ENCODE results near the gene CNDP1. TPM values are rescaled to one million over a fixed set of nuclear protein-coding genes. Genes with fewer than 3 reads are reported as not detected.
A peak's percentile ranks its signal among the peaks of the same experiment; 100 is the strongest.

CNDP1 gene
- total and polyA plus RNA-seq, 2 donors (not counting 1 experiment from before 2014, with no cell fraction given): 0.19 to 0.57 TPM

GRCh38 chr18:74501386-74501785 lies 32.9 kb upstream of the CNDP1 start:
- CTCF ChIA-PET: no interaction called here
- Histone ChIP-seq H3K4me2 (replicated peaks; ENCODE audit: low read depth, low read length, poor library complexity, severe bottlenecking) (peak overlapping the region; percentile 54), H3K27me3 (replicated peaks in 1 of 4; ENCODE audit: control extremely low read depth in 1 of 4, control insufficient read depth in 3 of 4, insufficient read depth in 4 of 4, low read length in 3 of 4) (no peaks in the 10 kb centered on the region), H4K20me1 (ENCODE audit: control insufficient read depth, insufficient read depth, low read length, poor library complexity, severe bottlenecking) (peaks cover 18% of the 10 kb centered on the region), H3K4me1 (ENCODE audit: control insufficient read depth in 2 of 2, insufficient read depth in 2 of 2, low read length in 2 of 2) (peaks cover 43 to 56% of the 10 kb centered on the region in 2 donors), H3K79me2 (ENCODE audit: control insufficient read depth, insufficient read depth, low read length) (peaks cover 58% of the 10 kb centered on the region), H3K36me3 (replicated peaks in 1 of 2; ENCODE audit: control extremely low read depth in 1 of 2, control insufficient read depth in 1 of 2, extremely low read depth in 1 of 2, insufficient read depth in 2 of 2, low read length in 1 of 2) (peaks cover 2 to 53% of the 10 kb centered on the region in 2 experiments), H3K27ac (ENCODE audit: low read length in 2 of 2) (peak overlapping the region; percentile 70 to 91), H2AFZ (ENCODE audit: insufficient read depth, low read depth, low read length, poor library complexity, severe bottlenecking) (no peak overlapping the region), H3K9ac (ENCODE audit: low read length) (peak overlapping the region; percentile 68), H3K4me3 (ENCODE audit: control extremely low read depth in 1 of 5, extremely low read depth in 1 of 5, insufficient read depth in 1 of 5, low read depth in 2 of 5, low read length in 4 of 5) (peak overlapping the region in 4 of 5 experiments; percentile 16 to 72 (median 48)), H3K9me3 (ENCODE audit: control extremely low read depth in 1 of 3, control insufficient read depth in 2 of 3, insufficient read depth in 1 of 3, low read length in 2 of 3) (no peaks in the 10 kb centered on the region)
- POLR2A ChIA-PET: no interaction called here
- H3K4me3 Mint-ChIP-seq: peak overlapping the region; percentile 87
- H3K27ac Mint-ChIP-seq: peak overlapping the region; percentile 93
- DNase-seq (no peak), ATAC-seq (ENCODE audit: low read depth) (no peak)
- H3K9me3 Mint-ChIP-seq (ENCODE audit: insufficient read depth): no peaks in the 10 kb centered on the region
- no peaks in the 10 kb centered on the region for H3K27me3 Mint-ChIP-seq
- H3K4me1 Mint-ChIP-seq: peaks cover 56% of the 10 kb centered on the region
- intact Hi-C loops (cut with micrococcal nuclease): no loop called here
- WGBS (ENCODE audit: insufficient coverage): no CpG with 5 or more reads among the region's 4 CpGs
- no peak for TF ChIP-seq CTCF (IDR thresholded peaks at IDR 0.05)
- no peak for TF ChIP-seq EZH2 (IDR thresholded peaks at IDR 0.05; ENCODE audit: borderline replicate concordance, insufficient read depth, low read depth, low read length, poor library complexity, severe bottlenecking)

- Histone ChIP-seq H3K27me3 (replicated peaks in 1 of 4; ENCODE audit: control extremely low read depth in 1 of 4, control insufficient read depth in 3 of 4, insufficient read depth in 4 of 4, low read length in 3 of 4) (no peaks in the 10 kb centered on the region), H4K20me1 (ENCODE audit: control insufficient read depth, insufficient read depth, low read length, poor library complexity, severe bottlenecking) (peaks cover 35% of the 10 kb centered on the region), H3K79me2 (ENCODE audit: control insufficient read depth, insufficient read depth, low read length) (peaks cover 64% of the 10 kb centered on the region), H3K4me1 (ENCODE audit: control insufficient read depth in 2 of 2, insufficient read depth in 2 of 2, low read length in 2 of 2) (peaks cover 28 to 40% of the 10 kb centered on the region in 2 donors), H3K27ac (ENCODE audit: low read length in 2 of 2) (no peak overlapping the region), H3K9me3 (ENCODE audit: control extremely low read depth in 1 of 3, control insufficient read depth in 2 of 3, insufficient read depth in 1 of 3, low read length in 2 of 3) (no peaks in the 10 kb centered on the region), H3K4me3 (ENCODE audit: control extremely low read depth in 1 of 5, extremely low read depth in 1 of 5, insufficient read depth in 1 of 5, low read depth in 2 of 5, low read length in 4 of 5) (no peak overlapping the region), H3K36me3 (replicated peaks in 1 of 2; ENCODE audit: control extremely low read depth in 1 of 2, control insufficient read depth in 1 of 2, extremely low read depth in 1 of 2, insufficient read depth in 2 of 2, low read length in 1 of 2) (peaks cover 2 to 71% of the 10 kb centered on the region in 2 experiments), H3K4me2 (replicated peaks; ENCODE audit: low read depth, low read length, poor library complexity, severe bottlenecking) (no peak overlapping the region), H2AFZ (ENCODE audit: insufficient read depth, low read depth, low read length, poor library complexity, severe bottlenecking) (no peak overlapping the region), H3K9ac (ENCODE audit: low read length) (no peak overlapping the region)
- Mint-ChIP-seq H3K9me3 (ENCODE audit: insufficient read depth) (no peaks in the 10 kb centered on the region), H3K4me3 (no peak overlapping the region), H3K27ac (peak overlapping the region; percentile 2), H3K4me1 (peaks cover 46% of the 10 kb centered on the region), H3K27me3 (no peaks in the 10 kb centered on the region)
- no peak for DNase-seq
- no peak for TF ChIP-seq CTCF (IDR thresholded peaks at IDR 0.05)
- no peak for TF ChIP-seq EZH2 (IDR thresholded peaks at IDR 0.05; ENCODE audit: borderline replicate concordance, insufficient read depth, low read depth, low read length, poor library complexity, severe bottlenecking)
- 94% methylated on average over 3 of the region's 4 CpGs for WGBS (ENCODE audit: insufficient coverage)
- CTCF ChIA-PET: no interaction called here
- intact Hi-C loops (cut with micrococcal nuclease): no loop called here
- ATAC-seq (ENCODE audit: low read depth): no peak
- POLR2A ChIA-PET: no interaction called here
Observed at GRCh38 chr18:74503137-74503536, 31.2 kb upstream of the CNDP1 start.

All from B cell (primary cell).